MM.1S (cell line): ENCODE data around the gene TCF12.

Experiments
- DNase-seq: peaks from one replicate; pipeline ENCODE4 v3.0.0-alpha.2; 2015
- H2AFZ ChIP-seq: fragments of 300-600 bp; sonication (generic); 2 replicates; pipeline ENCODE4 v1.6.0; 2016; ENCODE audit warnings: antibody characterized with exemption, low read length
- H3F3A ChIP-seq: fragments of 300-600 bp; sonication (generic); 2 replicates; pipeline ENCODE4 v1.6.1; 2016; ENCODE audit warnings: mild to moderate bottlenecking, antibody characterized with exemption, low read length, moderate library complexity, mixed read lengths; ENCODE audit not compliant: insufficient read depth
- H3K27ac ChIP-seq: fragments of 300-600 bp; sonication (generic); 2 replicates; pipeline ENCODE4 v1.5.1; 2016; ENCODE audit warnings: mild to moderate bottlenecking, low read length
- H3K27me3 ChIP-seq: fragments of 300-600 bp; sonication (generic); replicated peaks from 2 replicates; pipeline ENCODE4 v1.6.0; 2016; ENCODE audit warnings: low read length; ENCODE audit not compliant: insufficient read depth
- H3K36me3 ChIP-seq: fragments of 300-600 bp; sonication (generic); replicated peaks from 2 replicates; pipeline ENCODE4 v1.6.1; 2016; ENCODE audit warnings: mild to moderate bottlenecking, low read length, mixed read lengths; ENCODE audit not compliant: insufficient read depth
- H3K4me1 ChIP-seq: fragments of 300-600 bp; sonication (generic); 2 replicates; pipeline ENCODE4 v1.6.1; 2016; ENCODE audit warnings: low read length, mixed read lengths
- H3K4me2 ChIP-seq: fragments of 300-600 bp; sonication (generic); 2 replicates; pipeline ENCODE4 v1.6.0; 2016; ENCODE audit warnings: low read depth, low read length
- H3K4me3 ChIP-seq: fragments of 300-600 bp; sonication (generic); 2 replicates; pipeline ENCODE4 v1.5.1; 2016; ENCODE audit warnings: low read length, mixed read lengths
- H3K79me2 ChIP-seq: fragments of 300-600 bp; sonication (generic); 2 replicates; pipeline ENCODE4 v1.6.1; 2016; ENCODE audit warnings: mixed run types, low read length, mixed read lengths
- H3K9ac ChIP-seq: fragments of 300-600 bp; sonication (generic); 2 replicates; pipeline ENCODE4 v1.6.1; 2016; ENCODE audit warnings: low read length, mixed read lengths
- H3K9me2 ChIP-seq: fragments of 300-600 bp; sonication (generic); replicated peaks from 2 replicates; pipeline ENCODE4 v1.6.1; 2016; ENCODE audit warnings: mild to moderate bottlenecking, low read length, mixed read lengths; ENCODE audit not compliant: insufficient read depth
- H3K9me3 ChIP-seq: fragments of 300-600 bp; sonication (generic); replicated peaks from 2 replicates; pipeline ENCODE4 v1.6.1; 2016; ENCODE audit warnings: mild to moderate bottlenecking, low read length, mixed read lengths; ENCODE audit not compliant: insufficient read depth
- H4K20me1 ChIP-seq: fragments of 300-600 bp; sonication (generic); 2 replicates; pipeline ENCODE4 v1.6.1; 2016; ENCODE audit warnings: mild to moderate bottlenecking, low read length, moderate library complexity, mixed read lengths; ENCODE audit not compliant: insufficient read depth
- CTCF ChIP-seq: fragments of 300-600 bp; sonication (generic); IDR thresholded peaks from 2 replicates; pipeline ENCODE4 v1.5.1; 2016; ENCODE audit warnings: antibody characterized with exemption, low read length, mixed read lengths
- EZH2 ChIP-seq: fragments of 300-600 bp; sonication (generic); optimal IDR thresholded peaks from 2 replicates; pipeline ENCODE3; 2017; ENCODE audit warnings: low read depth, mild to moderate bottlenecking, antibody characterized with exemption, low read length, mixed read lengths
- EZH2phosphoT487 ChIP-seq: fragments of 300-600 bp; sonication (generic); IDR thresholded peaks from 2 replicates; pipeline ENCODE4 v1.6.1; 2018; ENCODE audit warnings: antibody characterized with exemption, low read length

The TCF12 gene

GRCh38 chr15:57221134-57221533 is 302.7 kb downstream of the TCF12 start:
- no peaks in the 10 kb centered on the region for H3K9me3 ChIP-seq
- no peak overlapping the region for H3K4me2 ChIP-seq
- H3K4me3 ChIP-seq: no peak overlapping the region
- no peaks in the 10 kb centered on the region for H3K36me3 ChIP-seq
- H3K4me1 ChIP-seq: no peaks in the 10 kb centered on the region
- no peak for TF ChIP-seq EZH2
- TF ChIP-seq EZH2phosphoT487: no peak
- no peak for TF ChIP-seq CTCF
- DNase-seq: no peak
- no peak overlapping the region for H2AFZ ChIP-seq
- H3K27me3 ChIP-seq: no peaks in the 10 kb centered on the region
- no peaks in the 10 kb centered on the region for H3K9me2 ChIP-seq
- no peak overlapping the region for H3K27ac ChIP-seq
- no peak overlapping the region for H3K9ac ChIP-seq
- H3F3A ChIP-seq: no peaks in the 10 kb centered on the region
- H3K79me2 ChIP-seq: no peaks in the 10 kb centered on the region
- no peaks in the 10 kb centered on the region for H4K20me1 ChIP-seq

- Histone ChIP-seq H3K4me2 (no peak overlapping the region), H3K9ac (no peak overlapping the region), H3K79me2 (no peaks in the 10 kb centered on the region), H3K4me3 (no peak overlapping the region), H2AFZ (no peak overlapping the region), H3K36me3 (no peaks in the 10 kb centered on the region), H4K20me1 (no peaks in the 10 kb centered on the region), H3F3A (no peaks in the 10 kb centered on the region), H3K27me3 (no peaks in the 10 kb centered on the region), H3K9me3 (no peaks in the 10 kb centered on the region), H3K9me2 (no peaks in the 10 kb centered on the region), H3K4me1 (no peaks in the 10 kb centered on the region), H3K27ac (no peak overlapping the region)
- no peak for TF ChIP-seq EZH2
- no peak for TF ChIP-seq CTCF
- no peak for DNase-seq
These were observed 304.9 kb downstream of the TCF12 start for GRCh38 chr15:57223345-57223744.

GRCh38 chr15:57223887-57224286 is 305.4 kb downstream of the TCF12 start:
- Histone ChIP-seq H3K4me3 (no peak overlapping the region), H3K4me2 (no peak overlapping the region), H2AFZ (no peak overlapping the region), H4K20me1 (no peaks in the 10 kb centered on the region), H3K4me1 (no peaks in the 10 kb centered on the region), H3F3A (no peaks in the 10 kb centered on the region), H3K9me2 (no peaks in the 10 kb centered on the region), H3K9ac (no peak overlapping the region), H3K27ac (no peak overlapping the region), H3K36me3 (no peaks in the 10 kb centered on the region), H3K9me3 (no peaks in the 10 kb centered on the region), H3K79me2 (no peaks in the 10 kb centered on the region), H3K27me3 (no peaks in the 10 kb centered on the region)
- DNase-seq: no peak
- TF ChIP-seq CTCF: no peak
- no peak for TF ChIP-seq EZH2phosphoT487
- TF ChIP-seq EZH2: no peak

GRCh38 chr15:57224664-57225063 is 306.2 kb downstream of the TCF12 start:
- no peaks in the 10 kb centered on the region for H3F3A ChIP-seq
- H2AFZ ChIP-seq: no peak overlapping the region
- no peaks in the 10 kb centered on the region for H3K27me3 ChIP-seq
- H3K4me3 ChIP-seq: no peak overlapping the region
- no peaks in the 10 kb centered on the region for H3K9me3 ChIP-seq
- no peaks in the 10 kb centered on the region for H3K79me2 ChIP-seq
- H3K27ac ChIP-seq: no peak overlapping the region
- H3K4me1 ChIP-seq: no peaks in the 10 kb centered on the region
- H4K20me1 ChIP-seq: no peaks in the 10 kb centered on the region
- H3K4me2 ChIP-seq: no peak overlapping the region
- H3K9ac ChIP-seq: no peak overlapping the region
- H3K36me3 ChIP-seq: no peaks in the 10 kb centered on the region
- no peak for TF ChIP-seq CTCF
- TF ChIP-seq EZH2: no peak
- no peak for TF ChIP-seq EZH2phosphoT487
- DNase-seq: no peak
- no peaks in the 10 kb centered on the region for H3K9me2 ChIP-seq
